ENCODE results near the gene TNFAIP8.

TNFAIP8 gene

GRCh38 chr5:119379942-119380547 is 24.2 kb downstream of the TNFAIP8 start:
- H3K4me3 ChIP-seq (ENCODE audit: severe bottlenecking) = no peak overlapping the region
- H3K9me3 ChIP-seq (ENCODE audit: severe bottlenecking) = no peaks in the 10 kb centered on the region
- H3K27ac ChIP-seq (ENCODE audit: poor library complexity, severe bottlenecking) = no peak overlapping the region
- H3K4me1 ChIP-seq (ENCODE audit: insufficient read depth, poor library complexity, severe bottlenecking) = no peaks in the 10 kb centered on the region
- no peak for DNase-seq (ENCODE audit: low spot score)
- H3K27me3 ChIP-seq (ENCODE audit: insufficient read depth, poor library complexity, severe bottlenecking) = no peaks in the 10 kb centered on the region
- 0 out of 2 replicates have a peak, but pooled peaks cover 4% of the 10 kb centered on the region for H3K36me3 ChIP-seq (ENCODE audit: low read depth)
- TF ChIP-seq CTCF (IDR thresholded peaks at IDR 0.05; ENCODE audit: poor library complexity, severe bottlenecking) = no peak
- ATAC-seq (ENCODE audit: low read depth) = no peak

GRCh38 chr5:119382169-119382568 is 26.4 kb downstream of the TNFAIP8 start:
- Histone ChIP-seq H3K4me1 (ENCODE audit: insufficient read depth, poor library complexity, severe bottlenecking) (peaks cover under 1% of the 10 kb centered on the region), H3K36me3 (ENCODE audit: low read depth) (0 out of 2 replicates have a peak, but pooled peaks cover 4% of the 10 kb centered on the region), H3K9me3 (ENCODE audit: severe bottlenecking) (no peaks in the 10 kb centered on the region), H3K27ac (ENCODE audit: poor library complexity, severe bottlenecking) (no peak overlapping the region), H3K4me3 (ENCODE audit: severe bottlenecking) (no peak overlapping the region), H3K27me3 (ENCODE audit: insufficient read depth, poor library complexity, severe bottlenecking) (no peaks in the 10 kb centered on the region)
- ATAC-seq (ENCODE audit: low read depth) = 0 out of 3 replicates have a peak, but pooled peaks have one; percentile 12
- no peak for DNase-seq (ENCODE audit: low spot score)
- TF ChIP-seq CTCF (IDR thresholded peaks at IDR 0.05; ENCODE audit: poor library complexity, severe bottlenecking) = no peak

- DNase-seq (ENCODE audit: low spot score) (no peak), ATAC-seq (ENCODE audit: low read depth) (no peak)
- Histone ChIP-seq H3K27me3 (ENCODE audit: insufficient read depth, poor library complexity, severe bottlenecking) (no peaks in the 10 kb centered on the region), H3K4me3 (ENCODE audit: severe bottlenecking) (no peak overlapping the region), H3K36me3 (ENCODE audit: low read depth) (0 out of 2 replicates have a peak, but pooled peaks cover 4% of the 10 kb centered on the region), H3K4me1 (ENCODE audit: insufficient read depth, poor library complexity, severe bottlenecking) (peaks cover 9% of the 10 kb centered on the region), H3K27ac (ENCODE audit: poor library complexity, severe bottlenecking) (no peak overlapping the region), H3K9me3 (ENCODE audit: severe bottlenecking) (no peaks in the 10 kb centered on the region)
- no peak for TF ChIP-seq CTCF (IDR thresholded peaks at IDR 0.05; ENCODE audit: poor library complexity, severe bottlenecking)
Observed at GRCh38 chr5:119383008-119383407, 27.2 kb downstream of the TNFAIP8 start.

- no peaks in the 10 kb centered on the region for H3K9me3 ChIP-seq (ENCODE audit: severe bottlenecking)
- H3K4me1 ChIP-seq (ENCODE audit: insufficient read depth, poor library complexity, severe bottlenecking) = peaks cover 10% of the 10 kb centered on the region
- ATAC-seq (ENCODE audit: low read depth) (no peak), DNase-seq (ENCODE audit: low spot score) (no peak)
- H3K4me3 ChIP-seq (ENCODE audit: severe bottlenecking) = no peak overlapping the region
- H3K27me3 ChIP-seq (ENCODE audit: insufficient read depth, poor library complexity, severe bottlenecking) = no peaks in the 10 kb centered on the region
- no peak overlapping the region for H3K27ac ChIP-seq (ENCODE audit: poor library complexity, severe bottlenecking)
- H3K36me3 ChIP-seq (ENCODE audit: low read depth) = 0 out of 2 replicates have a peak, but pooled peaks cover 11% of the 10 kb centered on the region
- TF ChIP-seq CTCF (IDR thresholded peaks at IDR 0.05; ENCODE audit: poor library complexity, severe bottlenecking) = no peak
Observed at GRCh38 chr5:119385136-119385535, 29.3 kb downstream of the TNFAIP8 start.

- Histone ChIP-seq H3K27me3 (ENCODE audit: insufficient read depth, poor library complexity, severe bottlenecking) (no peaks in the 10 kb centered on the region), H3K36me3 (ENCODE audit: low read depth) (0 out of 2 replicates have a peak, but pooled peaks cover 8% of the 10 kb centered on the region), H3K4me3 (ENCODE audit: severe bottlenecking) (no peak overlapping the region), H3K4me1 (ENCODE audit: insufficient read depth, poor library complexity, severe bottlenecking) (peaks cover 10% of the 10 kb centered on the region), H3K27ac (ENCODE audit: poor library complexity, severe bottlenecking) (no peak overlapping the region), H3K9me3 (ENCODE audit: severe bottlenecking) (no peaks in the 10 kb centered on the region)
- no peak for TF ChIP-seq CTCF (IDR thresholded peaks at IDR 0.05; ENCODE audit: poor library complexity, severe bottlenecking)
- no peak for DNase-seq (ENCODE audit: low spot score)
- ATAC-seq (ENCODE audit: low read depth) = no peak
Observed at GRCh38 chr5:119385536-119386128, 29.8 kb downstream of the TNFAIP8 start.
